Omental fat pad (tissue), 4 donors: ENCODE results near the gene AIFM2. TPM values are rescaled to one million over a fixed set of nuclear protein-coding genes. Genes with fewer than 3 reads are reported as not detected.
"Not testable (repeated sequence)": the region's sequence is repeated elsewhere in the genome, so short reads cannot be mapped to it uniquely, and the experiment has no call there.

Experiments
- ATAC-seq: fragments of 150-250 bp; one replicate; pipeline ENCODE4 v1.9.1; 2016; ENCODE audit warnings: mild to moderate bottlenecking, moderate library complexity; ENCODE audit not compliant: low FRiP score
- DNase-seq: peaks from one replicate; pipeline ENCODE4 v3.0.0-alpha.2; 2019; ENCODE audit warnings: low spot score
- total RNA-seq, 4 donors: library from RNA; depleted of rRNA; stranded (reverse); fragments of >200 nt; gene quantifications; one replicate each; pipeline ENCODE4 v1.1.0, GENCODE V29; 2016
- TF ChIP-seq, protein P1 (sequence below), 3 donors: fragments of 450-650 bp; IDR thresholded peaks; one replicate each; pipeline ENCODE4 v1.5.1; 2016 to 2017; ENCODE audit warnings: antibody characterized with exemption in 3 of 3, mild to moderate bottlenecking in 3 of 3, moderate library complexity in 2 of 3

Gene AIFM2
- total RNA-seq, 4 donors from 2014 or later, result 32.8 to 118 (median 53.6) TPM

DNA sequence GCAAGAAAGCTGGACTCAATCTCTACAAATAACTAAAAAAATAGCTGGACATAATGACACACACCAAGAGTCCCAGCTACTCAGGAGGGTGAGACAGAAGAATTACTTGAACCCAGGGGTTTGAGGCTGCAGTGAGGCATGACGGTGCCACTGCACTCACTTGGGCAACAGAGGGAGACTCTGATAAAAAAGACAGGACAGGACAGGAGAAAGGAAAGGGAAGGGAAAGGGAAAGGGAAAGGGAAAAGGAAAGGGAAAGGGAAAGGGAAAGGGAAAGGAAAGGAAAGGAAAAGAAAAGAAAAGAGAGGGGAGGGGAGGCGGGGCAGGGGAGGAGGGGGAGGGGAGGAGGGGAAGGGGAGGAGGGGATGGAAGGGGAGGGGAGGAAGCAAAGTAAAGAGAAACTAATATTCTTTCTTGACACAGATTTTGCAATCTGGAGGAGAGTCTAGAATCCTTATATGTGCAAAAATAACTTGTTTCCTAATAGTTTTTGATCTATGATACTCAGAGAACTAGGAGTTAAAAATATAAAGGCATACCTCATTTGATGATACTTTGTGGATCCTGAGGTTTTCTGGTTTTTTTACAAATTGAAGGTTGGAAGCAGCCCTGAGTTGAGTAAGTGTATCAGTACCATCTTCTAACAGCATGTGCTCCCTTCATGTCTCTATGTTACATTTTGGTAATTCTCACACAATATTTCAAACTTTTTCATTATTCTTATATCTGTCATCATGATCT lies 29.7 kb upstream of the AIFM2 start:
- ATAC-seq (no peak), DNase-seq (no peak)
- TF ChIP-seq, protein P1, sequence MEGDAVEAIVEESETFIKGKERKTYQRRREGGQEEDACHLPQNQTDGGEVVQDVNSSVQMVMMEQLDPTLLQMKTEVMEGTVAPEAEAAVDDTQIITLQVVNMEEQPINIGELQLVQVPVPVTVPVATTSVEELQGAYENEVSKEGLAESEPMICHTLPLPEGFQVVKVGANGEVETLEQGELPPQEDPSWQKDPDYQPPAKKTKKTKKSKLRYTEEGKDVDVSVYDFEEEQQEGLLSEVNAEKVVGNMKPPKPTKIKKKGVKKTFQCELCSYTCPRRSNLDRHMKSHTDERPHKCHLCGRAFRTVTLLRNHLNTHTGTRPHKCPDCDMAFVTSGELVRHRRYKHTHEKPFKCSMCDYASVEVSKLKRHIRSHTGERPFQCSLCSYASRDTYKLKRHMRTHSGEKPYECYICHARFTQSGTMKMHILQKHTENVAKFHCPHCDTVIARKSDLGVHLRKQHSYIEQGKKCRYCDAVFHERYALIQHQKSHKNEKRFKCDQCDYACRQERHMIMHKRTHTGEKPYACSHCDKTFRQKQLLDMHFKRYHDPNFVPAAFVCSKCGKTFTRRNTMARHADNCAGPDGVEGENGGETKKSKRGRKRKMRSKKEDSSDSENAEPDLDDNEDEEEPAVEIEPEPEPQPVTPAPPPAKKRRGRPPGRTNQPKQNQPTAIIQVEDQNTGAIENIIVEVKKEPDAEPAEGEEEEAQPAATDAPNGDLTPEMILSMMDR (IDR thresholded peaks at IDR 0.05), result no peak

DNA sequence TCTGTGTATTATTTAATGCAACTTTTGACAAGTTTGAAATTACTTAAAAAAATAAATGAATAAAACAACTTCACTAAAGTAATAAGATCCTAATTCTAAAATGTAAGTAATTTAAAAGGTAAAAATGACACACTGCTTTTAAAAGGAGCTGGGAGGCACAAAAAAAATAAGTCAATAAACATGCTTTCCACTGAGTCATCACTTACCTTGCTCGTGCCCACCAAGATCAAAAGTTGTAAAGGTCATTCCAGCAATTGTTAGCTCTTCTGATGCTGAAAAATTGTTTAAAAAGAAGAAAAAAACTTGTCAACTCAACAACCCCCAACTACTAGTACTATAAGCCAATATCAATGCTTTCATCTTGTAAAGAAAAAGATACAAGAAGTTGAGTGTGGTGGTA lies 28.2 kb upstream of the AIFM2 start:
- no peak for DNase-seq

DNA sequence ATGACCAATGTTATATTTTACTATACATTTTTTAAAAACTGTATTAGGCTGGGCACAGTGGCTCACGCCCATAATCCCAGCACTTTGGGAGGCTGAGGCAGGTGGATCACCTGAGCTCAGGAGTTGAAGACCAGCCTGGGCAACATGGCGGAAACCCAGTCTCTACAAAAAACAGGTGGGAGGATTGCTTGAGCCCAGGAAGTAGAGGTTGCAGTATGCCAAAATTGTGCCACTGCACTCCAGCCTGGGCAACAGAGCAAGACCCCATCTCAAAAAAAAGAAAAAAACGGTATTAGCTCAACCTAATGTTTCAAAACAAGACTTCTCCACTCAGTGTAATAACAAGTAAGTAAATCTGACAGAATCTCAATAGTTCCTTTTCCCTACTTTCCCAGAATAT lies 26.7 kb upstream of the AIFM2 start:
- DNase-seq, ATAC-seq: not testable (repeated sequence)

More for the DNA sequence above, 28.2 kb upstream of the AIFM2 start:
- ATAC-seq, result no peak
- TF ChIP-seq, protein P1 (IDR thresholded peaks at IDR 0.05), result no peak

DNA sequence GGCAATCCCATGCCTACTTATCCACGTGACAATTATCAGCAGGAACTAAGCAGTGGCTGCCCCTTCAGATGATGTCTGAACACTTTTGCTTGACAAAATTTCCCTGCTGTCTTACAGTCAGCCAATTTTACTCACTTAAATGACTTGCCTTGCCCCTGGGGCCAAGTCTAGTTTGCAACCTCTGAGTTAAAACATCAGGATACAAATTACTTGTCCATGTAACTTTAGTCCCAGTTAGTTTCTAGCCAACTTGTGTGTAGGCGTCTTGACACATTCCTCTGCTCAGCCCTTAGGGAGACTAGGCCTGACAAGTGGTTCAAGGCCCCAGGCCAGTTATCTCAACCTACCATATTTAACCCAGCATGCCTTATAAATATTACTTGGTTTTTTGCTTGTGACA lies 25.5 kb upstream of the AIFM2 start:
- DNase-seq (no peak), ATAC-seq (no peak)

DNA sequence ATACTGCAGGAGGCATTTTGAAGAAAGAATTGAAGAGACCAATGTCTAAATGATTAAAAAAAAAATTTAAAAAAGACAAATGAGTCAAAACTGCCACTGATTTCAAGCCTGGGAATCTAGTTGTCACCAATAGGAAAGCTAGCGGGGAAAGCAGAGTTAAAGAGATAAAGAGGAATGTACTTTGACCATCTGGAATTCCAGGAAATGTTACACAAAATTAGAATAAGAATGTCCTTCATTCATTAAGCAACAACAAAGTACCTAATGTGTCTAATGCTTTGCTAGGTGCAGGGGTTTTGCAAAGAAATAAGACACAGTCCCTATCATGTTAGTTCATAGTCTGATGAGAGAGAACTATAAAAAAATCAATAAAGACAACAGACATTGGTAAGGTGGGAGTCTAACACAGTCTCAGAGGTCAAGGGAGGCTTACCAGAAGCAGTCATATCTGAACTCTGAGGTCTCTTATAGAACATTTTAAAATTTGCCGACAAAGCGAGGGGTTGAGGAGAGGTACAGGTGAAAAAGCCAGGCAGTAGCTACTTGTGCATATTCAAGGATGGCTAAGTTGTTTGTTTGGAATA lies 22.7 kb upstream of the AIFM2 start:
- ATAC-seq (no peak), DNase-seq (no peak)
- TF ChIP-seq, protein P1 (IDR thresholded peaks at IDR 0.05), result no peak

More for the DNA sequence above, 25.5 kb upstream of the AIFM2 start:
- TF ChIP-seq, protein P1 (IDR thresholded peaks at IDR 0.05), result no peak

DNA sequence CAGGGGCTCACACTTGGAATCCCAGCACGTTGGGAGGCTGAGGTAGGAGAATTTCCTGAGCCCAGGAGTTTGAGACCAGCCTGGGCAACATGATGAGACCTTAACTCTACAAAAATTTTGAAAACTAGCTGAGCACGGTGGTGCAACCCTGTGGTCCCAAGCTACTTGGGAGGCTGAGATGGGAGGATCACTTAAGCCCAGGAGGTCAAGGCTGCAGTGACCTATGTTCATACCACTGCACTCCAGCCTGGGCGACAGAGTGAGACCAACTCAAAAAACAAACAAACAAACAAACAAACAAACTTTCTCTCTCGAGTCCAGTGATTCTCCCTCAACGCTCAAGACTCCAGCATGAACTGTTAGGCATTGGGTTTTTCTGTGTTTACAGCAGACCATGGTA lies 15.9 kb upstream of the AIFM2 start:
- no peak for ATAC-seq
- DNase-seq, result no peak
- TF ChIP-seq, protein P1 (IDR thresholded peaks at IDR 0.05), result no peak

DNA sequence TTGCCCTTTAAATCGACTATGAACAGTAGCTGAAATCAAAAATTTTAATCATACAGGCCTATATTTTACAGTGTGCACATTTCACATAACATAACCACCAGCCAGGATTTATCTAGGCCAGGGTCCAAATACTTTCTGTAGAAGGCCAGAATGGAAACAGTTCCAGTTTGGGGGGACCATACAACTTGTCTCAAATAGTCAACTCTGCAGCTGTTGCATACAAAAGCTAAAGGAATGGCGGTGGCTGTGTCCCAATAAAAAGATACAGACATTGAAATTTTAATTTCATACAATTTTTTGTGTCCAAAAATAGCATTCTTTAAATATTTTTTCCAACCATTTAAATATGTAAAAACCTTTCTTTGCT lies 14.6 kb upstream of the AIFM2 start:
- DNase-seq (no peak), ATAC-seq (no peak)
- TF ChIP-seq, protein P1 (IDR thresholded peaks at IDR 0.05), result no peak
